Nephron progenitor cell (in vitro differentiated cells): ENCODE measurements around the gene CCT2.
A peak's percentile ranks its signal among the peaks of the same experiment; 100 is the strongest.

ENCODE experiments used
- DNase-seq: peaks from one replicate; pipeline ENCODE4 v3.0.0; 2021
- H3K27ac Mint-ChIP-seq: 2 replicates; pipeline ENCODE4 v1.8.0; 2021; ENCODE audit warnings: mild to moderate bottlenecking, moderate library complexity, mixed read lengths
- H3K27me3 Mint-ChIP-seq: 2 replicates; pipeline ENCODE4 v1.8.0; 2021; ENCODE audit warnings: mild to moderate bottlenecking, low read depth, mixed read lengths; ENCODE audit not compliant: poor library complexity
- H3K36me3 Mint-ChIP-seq: 2 replicates; pipeline ENCODE4 v1.8.0; 2021; ENCODE audit warnings: low read depth, mixed read lengths
- H3K4me1 Mint-ChIP-seq: 2 replicates; pipeline ENCODE4 v1.8.0; 2021; ENCODE audit warnings: mixed read lengths
- H3K4me3 Mint-ChIP-seq: 2 replicates; pipeline ENCODE4 v1.8.0; 2021; ENCODE audit warnings: mild to moderate bottlenecking, moderate library complexity, mixed read lengths
- H3K9me3 Mint-ChIP-seq: 2 replicates; pipeline ENCODE4 v1.8.0; 2021; ENCODE audit warnings: mild to moderate bottlenecking, moderate library complexity, mixed read lengths
- CTCF ChIP-seq: fragments of 200-600 bp; sonication (generic); IDR thresholded peaks from 2 replicates; pipeline ENCODE4 v1.5.0; 2021; ENCODE audit warnings: antibody characterized with exemption

CCT2 gene

GRCh38 chr12:69647178-69647577 lies 61.9 kb downstream of the CCT2 start:
- no peak for TF ChIP-seq CTCF
- Mint-ChIP-seq H3K27ac (peak overlapping the region; percentile 23), H3K27me3 (peaks cover 11% of the 10 kb centered on the region), H3K36me3 (no peaks in the 10 kb centered on the region), H3K4me3 (no peak overlapping the region), H3K4me1 (peaks cover 7% of the 10 kb centered on the region), H3K9me3 (no peaks in the 10 kb centered on the region)
- no peak for DNase-seq

- no peak for DNase-seq
- Mint-ChIP-seq H3K36me3 (no peaks in the 10 kb centered on the region), H3K4me3 (no peak overlapping the region), H3K27ac (no peak overlapping the region), H3K27me3 (peaks cover 6% of the 10 kb centered on the region), H3K4me1 (peaks cover 7% of the 10 kb centered on the region), H3K9me3 (no peaks in the 10 kb centered on the region)
- TF ChIP-seq CTCF: no peak
Measured at GRCh38 chr12:69648476-69648875, 63.2 kb downstream of the CCT2 start.

GRCh38 chr12:69649529-69649928 lies 64.3 kb downstream of the CCT2 start:
- no peak overlapping the region for H3K27ac Mint-ChIP-seq
- no peaks in the 10 kb centered on the region for H3K36me3 Mint-ChIP-seq
- TF ChIP-seq CTCF: no peak
- H3K27me3 Mint-ChIP-seq: peaks cover 6% of the 10 kb centered on the region
- no peak overlapping the region for H3K4me3 Mint-ChIP-seq
- H3K9me3 Mint-ChIP-seq: no peaks in the 10 kb centered on the region
- no peak for DNase-seq
- H3K4me1 Mint-ChIP-seq: peaks cover 7% of the 10 kb centered on the region
